ENCODE data around the gene RNU4-1.
"Not testable (repeated sequence)": the region's sequence is repeated elsewhere in the genome, so short reads cannot be mapped to it uniquely, and the experiment has no call there.

The RNU4-1 gene

DNA sequence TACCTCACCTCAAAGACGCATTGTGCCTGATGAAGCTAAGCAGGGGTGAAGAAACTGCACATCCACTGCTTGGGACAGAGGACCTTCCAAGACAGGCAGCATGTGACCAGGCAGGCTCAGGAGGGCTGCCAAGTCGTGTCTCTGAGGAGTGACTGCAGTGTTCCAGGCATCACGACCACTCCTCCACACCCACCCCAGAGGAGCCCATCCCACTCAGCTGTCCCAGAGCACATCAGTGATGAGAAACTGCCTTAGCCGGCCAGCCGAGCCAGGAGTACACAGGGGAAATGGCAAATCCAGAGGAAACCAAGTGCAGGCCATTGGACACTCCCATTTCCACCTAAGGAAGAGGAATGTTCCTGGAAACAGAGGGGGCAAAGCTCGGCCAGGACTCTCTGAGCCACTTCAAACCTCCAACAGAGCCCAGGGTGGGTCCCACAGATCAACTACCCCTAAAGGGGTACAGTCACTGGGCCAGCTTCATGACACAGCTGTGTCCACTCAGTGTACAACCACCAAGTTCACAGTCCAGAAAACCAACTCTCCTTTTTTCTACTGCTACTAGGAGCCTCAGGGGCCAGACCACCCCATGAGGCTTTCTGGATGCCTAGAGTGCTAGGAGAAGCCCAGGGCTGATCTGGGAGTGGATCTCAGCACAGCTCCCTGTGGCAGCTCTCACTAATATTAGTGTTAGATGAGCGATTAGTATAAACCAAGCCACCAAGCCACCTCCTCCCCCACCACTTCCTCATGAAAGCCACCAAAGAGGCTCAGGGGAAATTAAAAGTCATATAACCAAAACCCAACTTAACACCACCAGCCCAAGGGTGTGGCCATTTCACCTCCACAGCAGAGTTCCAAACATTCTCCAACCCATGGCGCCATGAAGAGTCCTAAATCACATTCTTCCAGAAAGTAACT is 42.9 kb downstream of the RNU4-1 start:
- intact Hi-C loops (cut with DNase I; ENCODE audit: low total_unique reads): no loop called here
- DNase-seq: peak; percentile 85 to 86
- H3K4me3 ChIP-seq: no peak overlapping the region

GRCh38 chr12:120249266-120249874 is 43.7 kb downstream of the RNU4-1 start:
- Histone ChIP-seq H3K9me3 (no peaks in the 10 kb centered on the region), H3K27ac (peak overlapping the region; percentile 42 to 52), H3K4me1 (peaks cover 0 to 56% (median 24%) of the 10 kb centered on the region in 4 donors), H3K36me3 (no peaks in the 10 kb centered on the region), H3K4me3 (no peak overlapping the region), H3K27me3 (no peaks in the 10 kb centered on the region)
- no peak for DNase-seq
- intact Hi-C loops (cut with DNase I; ENCODE audit: low total_unique reads): no loop called here
- TF ChIP-seq CTCF (IDR thresholded peaks at IDR 0.05): no peak

More for the DNA sequence above, 42.9 kb downstream of the RNU4-1 start:
- no peak for TF ChIP-seq CTCF (IDR thresholded peaks at IDR 0.05)
- Histone ChIP-seq H3K27me3 (no peaks in the 10 kb centered on the region), H3K27ac (peak overlapping the region; percentile 42 to 52), H3K9me3 (no peaks in the 10 kb centered on the region), H3K4me1 (peaks cover 0 to 56% (median 22%) of the 10 kb centered on the region in 4 donors), H3K36me3 (peaks cover 0 to 3% (median 0%) of the 10 kb centered on the region in 3 donors)

GRCh38 chr12:120247621-120248030 is 45.4 kb downstream of the RNU4-1 start:
- Histone ChIP-seq H3K27me3 (no peaks in the 10 kb centered on the region), H3K27ac (peak overlapping the region in 1 of 2 donors; percentile 0), H3K9me3 (no peaks in the 10 kb centered on the region), H3K4me3 (no peak overlapping the region), H3K4me1 (peaks cover 0 to 63% (median 24%) of the 10 kb centered on the region in 4 donors), H3K36me3 (no peaks in the 10 kb centered on the region)
- no peak for DNase-seq
- intact Hi-C loops (cut with DNase I; ENCODE audit: low total_unique reads): no loop called here
- TF ChIP-seq CTCF (IDR thresholded peaks at IDR 0.05): no peak

DNA sequence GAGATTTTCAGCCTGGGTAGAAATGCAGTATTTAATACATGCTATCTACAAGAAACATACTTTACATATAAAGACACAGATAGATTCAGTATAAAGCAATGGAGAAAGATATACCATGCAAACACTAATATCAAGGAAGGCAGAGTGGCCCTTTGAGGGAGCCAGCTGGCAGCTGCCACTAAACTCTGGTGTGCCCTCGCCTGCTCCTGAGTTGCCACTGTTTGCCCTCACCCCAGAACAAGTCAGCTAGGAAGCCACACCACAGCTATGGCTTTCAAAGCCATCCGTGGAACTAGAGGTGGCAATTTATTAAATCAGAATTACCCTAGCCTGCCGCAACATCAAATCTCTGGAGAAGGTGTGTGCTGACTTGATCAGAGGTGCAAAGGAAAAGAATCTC is 45.9 kb downstream of the RNU4-1 start:
- Histone ChIP-seq H3K27me3 (no peaks in the 10 kb centered on the region), H3K27ac (peak overlapping the region in 1 of 2 donors; percentile 0), H3K4me1 (peaks cover 0 to 64% (median 24%) of the 10 kb centered on the region in 4 donors), H3K36me3 (no peaks in the 10 kb centered on the region), H3K4me3 (no peak overlapping the region), H3K9me3 (no peaks in the 10 kb centered on the region)
- no peak for TF ChIP-seq CTCF (IDR thresholded peaks at IDR 0.05)
- intact Hi-C loops (cut with DNase I; ENCODE audit: low total_unique reads): no loop called here
- DNase-seq: no peak

GRCh38 chr12:120246705-120247104 is 46.3 kb downstream of the RNU4-1 start:
- intact Hi-C loops (cut with DNase I; ENCODE audit: low total_unique reads); H3K36me3 ChIP-seq; H3K9me3 ChIP-seq; H3K4me3 ChIP-seq; H3K27me3 ChIP-seq; DNase-seq; H3K27ac ChIP-seq: not testable (repeated sequence)
- peaks cover 0 to 60% (median 26%) of the 10 kb centered on the region in 4 donors for H3K4me1 ChIP-seq
